HepG2 (cell line): ENCODE data around the gene TACC3. TPM values are rescaled to one million over a fixed set of nuclear protein-coding genes. Genes with fewer than 3 reads are reported as not detected.

Experiments used
- AKAP8 ChIP-seq: sonication (generic); formaldehyde crosslinking; IDR thresholded peaks from 2 replicates; pipeline ENCODE4 v1.5.1; 2020; ENCODE audit warnings: mild to moderate bottlenecking, missing genetic modification reagents
- ATF1 ChIP-seq: IDR thresholded peaks from 2 replicates; pipeline ENCODE4 v1.6.1; 2016; ENCODE audit warnings: mild to moderate bottlenecking, control low read depth
- CENPT ChIP-seq: sonication (generic); formaldehyde crosslinking; IDR thresholded peaks from 2 replicates; pipeline ENCODE4 v1.8.0; 2022; ENCODE audit warnings: low read depth, mild to moderate bottlenecking, moderate library complexity, missing genetic modification reagents
- FOXO1 ChIP-seq: sonication (generic); formaldehyde crosslinking; IDR thresholded peaks from 2 replicates; pipeline ENCODE4 v1.4.0; 2020; ENCODE audit warnings: missing genetic modification reagents
- HNRNPUL1 ChIP-seq: fragments of 200-400 bp; formaldehyde crosslinking; IDR thresholded peaks from 2 replicates; pipeline ENCODE4 v1.6.1; 2017; ENCODE audit warnings: low read depth, mild to moderate bottlenecking, low read length, moderate library complexity
- IRX3 ChIP-seq: sonication (generic); formaldehyde crosslinking; IDR thresholded peaks from 2 replicates; pipeline ENCODE4 v1.8.1; 2023; ENCODE audit warnings: mild to moderate bottlenecking, low read depth, missing genetic modification reagents, borderline replicate concordance
- KDM2A ChIP-seq: sonication (generic); formaldehyde crosslinking; IDR thresholded peaks from 2 replicates; pipeline ENCODE4 v1.4.0; 2020; ENCODE audit warnings: low read depth, missing genetic modification reagents, borderline replicate concordance
- MTF1 ChIP-seq: sonication (generic); formaldehyde crosslinking; IDR thresholded peaks from 2 replicates; pipeline ENCODE4 v1.5.0; 2020; ENCODE audit warnings: missing genetic modification reagents
- MXD4 ChIP-seq: IDR thresholded peaks from 2 replicates; pipeline ENCODE4 v1.6.1; 2016; ENCODE audit warnings: mild to moderate bottlenecking, missing biosample characterization, missing genetic modification reagents
- NPAS2 ChIP-seq: sonication (generic); formaldehyde crosslinking; IDR thresholded peaks from 2 replicates; pipeline ENCODE4 v1.8.0; 2022; ENCODE audit warnings: mild to moderate bottlenecking, missing genetic modification reagents, borderline replicate concordance
- NR1H2 ChIP-seq: sonication (generic); formaldehyde crosslinking; IDR thresholded peaks from 2 replicates; pipeline ENCODE4 v1.8.1; 2022; ENCODE audit warnings: low read depth, missing genetic modification reagents, borderline replicate concordance
- PTBP1 ChIP-seq: fragments of 200-400 bp; formaldehyde crosslinking; IDR thresholded peaks from 2 replicates; pipeline ENCODE4 v1.6.1; 2018; ENCODE audit warnings: low read length, low read depth; ENCODE audit not compliant: poor library complexity, severe bottlenecking
- RARG ChIP-seq: sonication (generic); formaldehyde crosslinking; IDR thresholded peaks from 2 replicates; pipeline ENCODE4 v1.4.0; 2020; ENCODE audit warnings: low read depth, mild to moderate bottlenecking, missing genetic modification reagents
- RFX5 ChIP-seq: IDR thresholded peaks from 2 replicates; pipeline ENCODE4 v1.6.1; 2011; ENCODE audit warnings: low read depth, low read length, improper control_type of control experiment
- SAFB2 ChIP-seq: sonication (generic); formaldehyde crosslinking; IDR thresholded peaks from 2 replicates; pipeline ENCODE4 v1.5.1; 2020; ENCODE audit warnings: missing genetic modification reagents, low read depth, mild to moderate bottlenecking, borderline replicate concordance
- SP5 ChIP-seq: IDR thresholded peaks from 2 replicates; pipeline ENCODE4 v1.6.1; 2016; ENCODE audit warnings: low read depth, borderline replicate concordance
- STAG1 ChIP-seq: sonication (generic); formaldehyde crosslinking; IDR thresholded peaks from 2 replicates; pipeline ENCODE4 v1.4.0; 2020; ENCODE audit warnings: missing genetic modification reagents
- YEATS2 ChIP-seq: sonication (generic); formaldehyde crosslinking; IDR thresholded peaks from 2 replicates; pipeline ENCODE4 v1.4.0; 2020; ENCODE audit warnings: missing genetic modification reagents, borderline replicate concordance
- ZBTB3 ChIP-seq: sonication (generic); formaldehyde crosslinking; IDR thresholded peaks from 2 replicates; pipeline ENCODE4 v1.4.0; 2020; ENCODE audit warnings: low read depth, mild to moderate bottlenecking, moderate library complexity, missing genetic modification reagents, borderline replicate concordance
- ZNF264 ChIP-seq: sonication (generic); formaldehyde crosslinking; IDR thresholded peaks from 2 replicates; pipeline ENCODE4 v1.4.0; 2020; ENCODE audit warnings: missing genetic modification reagents
- ZNF546 ChIP-seq: sonication (generic); formaldehyde crosslinking; conservative IDR thresholded peaks from 2 replicates; pipeline ENCODE4 v1.8.1; 2023; ENCODE audit warnings: mild to moderate bottlenecking, missing genetic modification reagents
- ZNF772 ChIP-seq: sonication (generic); formaldehyde crosslinking; IDR thresholded peaks from 2 replicates; pipeline ENCODE4 v1.5.0; 2020; ENCODE audit warnings: mild to moderate bottlenecking, missing genetic modification reagents
- polyA plus RNA-seq, 8 experiments: library from polyadenylated mRNA; depleted of rRNA in 3 of 8; stranded (reverse) in 7 of 8; unstranded in 1 of 8; fragments of >200 nt; fragmentation: Illumina TruSeq in 4 of 8; extraction: Trizol in 4 of 8; gene quantifications; 2 replicates each; pipeline versions ENCODE4 v1.2.1 to v1.2.3, GENCODE V29; 2011 to 2016; ENCODE audit warnings: low read depth in 4 of 8, missing spikeins in 1 of 8, mixed read lengths in 1 of 8; ENCODE audit not compliant: insufficient read depth in 1 of 8
- total RNA-seq, 5 experiments: library from RNA; depleted of rRNA; stranded (reverse); fragments of >200 nt; fragmentation: Illumina TruSeq; extraction: Trizol; gene quantifications; 2 replicates each; pipeline ENCODE4 v1.2.3, GENCODE V29; 2016; ENCODE audit warnings: low read depth in 1 of 5
- TF ChIP-seq, protein P1 (sequence below): sonication (generic); formaldehyde crosslinking; IDR thresholded peaks from 2 replicates; pipeline ENCODE4 v1.4.0; 2020; ENCODE audit warnings: missing genetic modification reagents, borderline replicate concordance
- TF ChIP-seq, protein P2 (sequence below): sonication (generic); formaldehyde crosslinking; IDR thresholded peaks from 2 replicates; pipeline ENCODE4 v1.9.0; 2022; ENCODE audit warnings: low read depth, missing genetic modification reagents
- TF ChIP-seq, protein P3 (sequence below): sonication (generic); formaldehyde crosslinking; IDR thresholded peaks from 2 replicates; pipeline ENCODE4 v1.4.0; 2020; ENCODE audit warnings: mild to moderate bottlenecking, missing genetic modification reagents
- TF ChIP-seq, protein P4 (sequence below): sonication (generic); formaldehyde crosslinking; IDR thresholded peaks from 2 replicates; pipeline ENCODE4 v1.8.1; 2023; ENCODE audit warnings: mild to moderate bottlenecking, inconsistent platforms, moderate library complexity, missing genetic modification reagents, borderline replicate concordance

Gene TACC3
- total and polyA plus RNA-seq, 2 of the 13 experiments (the other 11 are each of a cell fraction or from before 2014, with no cell fraction given) = 20.3 to 21.2 TPM

DNA sequence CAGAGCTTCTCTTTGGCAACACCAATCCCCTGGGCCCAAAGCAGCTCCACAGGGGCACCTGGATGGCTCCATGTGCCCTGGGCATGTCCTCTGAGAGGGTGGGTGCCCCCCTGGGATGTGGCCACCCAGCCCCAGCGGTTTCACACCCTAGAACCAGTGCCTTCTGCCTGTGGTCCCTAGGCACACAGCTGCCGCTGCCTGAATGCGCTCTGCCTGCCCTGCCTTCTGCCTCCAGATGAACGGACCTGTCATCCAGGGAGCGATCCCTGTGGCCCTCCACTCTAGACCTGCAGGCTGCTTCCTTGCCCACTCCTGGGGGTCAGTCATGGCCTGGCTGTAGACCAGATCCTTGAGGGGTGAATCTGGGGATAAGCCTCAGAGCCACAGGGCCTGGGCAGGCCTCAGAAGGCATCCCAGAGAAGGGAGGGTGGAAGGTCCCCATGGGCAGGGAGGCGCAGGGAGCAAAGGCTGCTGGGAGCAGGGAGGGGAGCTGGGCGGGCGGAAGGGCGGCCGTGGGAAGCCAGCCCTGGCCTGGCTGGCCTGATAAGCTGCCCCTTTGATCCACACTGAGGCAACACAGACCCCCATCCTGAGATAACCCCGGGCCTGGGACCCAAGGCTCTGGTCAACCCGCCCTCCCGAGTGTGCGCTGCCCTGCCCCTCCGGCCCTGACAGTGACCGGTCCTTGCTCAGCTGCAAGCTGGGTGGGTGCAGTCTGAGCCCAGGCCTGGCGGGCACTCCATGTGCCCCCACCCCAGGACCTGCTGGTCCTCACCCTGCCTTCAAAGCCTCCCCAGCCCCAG, 63.7 kb downstream of the TACC3 start (continued):
- no peak for TF ChIP-seq ATF1
- peak; percentile 53; the same call in 1 of the 2 replicates for TF ChIP-seq MXD4 (CRISPR knock-in tag)
- TF ChIP-seq, protein P1, sequence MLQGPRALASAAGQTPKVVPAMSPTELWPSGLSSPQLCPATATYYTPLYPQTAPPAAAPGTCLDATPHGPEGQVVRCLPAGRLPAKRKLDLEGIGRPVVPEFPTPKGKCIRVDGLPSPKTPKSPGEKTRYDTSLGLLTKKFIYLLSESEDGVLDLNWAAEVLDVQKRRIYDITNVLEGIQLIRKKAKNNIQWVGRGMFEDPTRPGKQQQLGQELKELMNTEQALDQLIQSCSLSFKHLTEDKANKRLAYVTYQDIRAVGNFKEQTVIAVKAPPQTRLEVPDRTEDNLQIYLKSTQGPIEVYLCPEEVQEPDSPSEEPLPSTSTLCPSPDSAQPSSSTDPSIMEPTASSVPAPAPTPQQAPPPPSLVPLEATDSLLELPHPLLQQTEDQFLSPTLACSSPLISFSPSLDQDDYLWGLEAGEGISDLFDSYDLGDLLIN (CRISPR knock-in tag) = 0 out of 2 replicates have a peak, but pooled peaks have one; percentile 40
- TF ChIP-seq, protein P2, sequence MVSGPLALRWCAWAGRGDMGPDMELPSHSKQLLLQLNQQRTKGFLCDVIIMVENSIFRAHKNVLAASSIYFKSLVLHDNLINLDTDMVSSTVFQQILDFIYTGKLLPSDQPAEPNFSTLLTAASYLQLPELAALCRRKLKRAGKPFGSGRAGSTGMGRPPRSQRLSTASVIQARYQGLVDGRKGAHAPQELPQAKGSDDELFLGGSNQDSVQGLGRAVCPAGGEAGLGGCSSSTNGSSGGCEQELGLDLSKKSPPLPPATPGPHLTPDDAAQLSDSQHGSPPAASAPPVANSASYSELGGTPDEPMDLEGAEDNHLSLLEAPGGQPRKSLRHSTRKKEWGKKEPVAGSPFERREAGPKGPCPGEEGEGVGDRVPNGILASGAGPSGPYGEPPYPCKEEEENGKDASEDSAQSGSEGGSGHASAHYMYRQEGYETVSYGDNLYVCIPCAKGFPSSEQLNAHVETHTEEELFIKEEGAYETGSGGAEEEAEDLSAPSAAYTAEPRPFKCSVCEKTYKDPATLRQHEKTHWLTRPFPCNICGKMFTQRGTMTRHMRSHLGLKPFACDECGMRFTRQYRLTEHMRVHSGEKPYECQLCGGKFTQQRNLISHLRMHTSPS (CRISPR knock-in tag) = peak; percentile 94
- TF ChIP-seq NR1H2 (CRISPR knock-in tag) = no peak
- TF ChIP-seq AKAP8 = peak; percentile 93
- TF ChIP-seq FOXO1 (CRISPR knock-in tag) = peak; percentile 58; the same call in 1 of the 2 replicates
- TF ChIP-seq PTBP1 = no peak
- TF ChIP-seq SP5 = peak; percentile 93
- peak; percentile 31 for TF ChIP-seq STAG1 (CRISPR knock-in tag)
- no peak for TF ChIP-seq ZNF772 (CRISPR knock-in tag)
- TF ChIP-seq IRX3 (CRISPR knock-in tag) = peak; percentile 60; the same call in 1 of the 2 replicates
- TF ChIP-seq, protein P3, sequence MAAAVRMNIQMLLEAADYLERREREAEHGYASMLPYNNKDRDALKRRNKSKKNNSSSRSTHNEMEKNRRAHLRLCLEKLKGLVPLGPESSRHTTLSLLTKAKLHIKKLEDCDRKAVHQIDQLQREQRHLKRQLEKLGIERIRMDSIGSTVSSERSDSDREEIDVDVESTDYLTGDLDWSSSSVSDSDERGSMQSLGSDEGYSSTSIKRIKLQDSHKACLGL (CRISPR knock-in tag) = peak; percentile 72
- no peak for TF ChIP-seq HNRNPUL1
- TF ChIP-seq KDM2A (CRISPR knock-in tag) = peak; percentile 78
- TF ChIP-seq SAFB2 (CRISPR knock-in tag) = 0 out of 2 replicates have a peak, but pooled peaks have one; percentile 73
- TF ChIP-seq ZNF546 (CRISPR knock-in tag) = no peak
- TF ChIP-seq NPAS2 (CRISPR knock-in tag) = no peak
- no peak for TF ChIP-seq YEATS2 (CRISPR knock-in tag)
- TF ChIP-seq ZBTB3 (CRISPR knock-in tag) = 0 out of 2 replicates have a peak, but pooled peaks have one; percentile 61
- TF ChIP-seq, protein P4, sequence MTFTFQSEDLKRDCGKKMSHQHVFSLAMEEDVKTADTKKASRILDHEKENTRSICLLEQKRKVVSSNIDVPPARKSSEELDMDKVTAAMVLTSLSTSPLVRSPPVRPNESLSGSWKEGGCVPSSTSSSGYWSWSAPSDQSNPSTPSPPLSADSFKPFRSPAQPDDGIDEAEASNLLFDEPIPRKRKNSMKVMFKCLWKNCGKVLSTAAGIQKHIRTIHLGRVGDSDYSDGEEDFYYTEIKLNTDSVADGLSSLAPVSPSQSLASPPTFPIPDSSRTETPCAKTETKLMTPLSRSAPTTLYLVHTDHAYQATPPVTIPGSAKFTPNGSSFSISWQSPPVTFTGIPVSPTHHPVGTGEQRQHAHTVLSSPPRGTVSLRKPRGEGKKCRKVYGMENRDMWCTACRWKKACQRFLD (CRISPR knock-in tag) = 0 out of 2 replicates have a peak, but pooled peaks have one; percentile 52
- TF ChIP-seq MTF1 (CRISPR knock-in tag) = no peak; the same call in 1 of the 2 replicates
- TF ChIP-seq RFX5 = no peak
- peak; percentile 51; the same call in 1 of the 2 replicates for TF ChIP-seq ZNF264 (CRISPR knock-in tag)
- TF ChIP-seq CENPT (CRISPR knock-in tag) = no peak
- no peak for TF ChIP-seq RARG (CRISPR knock-in tag)
